ENCODE results near the gene RASA4B.
"Not testable (repeated sequence)": the region's sequence is repeated elsewhere in the genome, so short reads cannot be mapped to it uniquely, and the experiment has no call there.

RASA4B gene

DNA sequence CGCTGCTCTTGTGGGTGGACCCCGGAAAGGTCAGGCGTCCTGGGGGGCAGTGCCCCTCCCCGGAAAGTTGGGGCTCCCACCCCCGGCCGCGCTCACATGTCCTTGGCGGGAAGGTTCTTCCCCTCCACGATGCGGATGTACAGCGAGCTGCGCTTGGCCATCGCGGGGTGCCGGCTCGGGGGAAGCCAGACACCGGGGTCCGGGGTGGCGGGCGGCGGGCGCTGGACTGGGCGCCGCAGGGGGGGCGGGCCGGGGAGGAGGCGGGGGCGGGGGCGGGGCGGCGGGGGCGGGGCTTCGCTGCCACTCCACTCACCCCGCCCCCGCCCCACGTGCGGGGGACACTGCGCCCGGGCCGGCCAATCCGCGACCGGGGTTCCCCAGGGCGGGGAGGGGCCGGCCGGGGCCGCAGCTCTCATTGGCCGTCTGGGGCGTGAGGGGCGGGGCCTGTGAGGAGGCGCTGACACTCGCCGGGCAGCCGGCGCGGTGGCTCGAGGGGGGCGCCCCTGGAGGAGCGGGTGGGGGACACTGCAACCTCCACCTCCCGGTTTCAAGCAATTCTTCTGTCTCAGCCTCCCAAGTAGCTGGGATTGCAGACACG, at the start of gene RASA4B:
TSS of gene RASA4B (minus strand) at position 228 of the 598 bp plus-strand sequence. CDS start at position 161, 67 bp downstream.
- not testable (repeated sequence) for DNase-seq

DNA sequence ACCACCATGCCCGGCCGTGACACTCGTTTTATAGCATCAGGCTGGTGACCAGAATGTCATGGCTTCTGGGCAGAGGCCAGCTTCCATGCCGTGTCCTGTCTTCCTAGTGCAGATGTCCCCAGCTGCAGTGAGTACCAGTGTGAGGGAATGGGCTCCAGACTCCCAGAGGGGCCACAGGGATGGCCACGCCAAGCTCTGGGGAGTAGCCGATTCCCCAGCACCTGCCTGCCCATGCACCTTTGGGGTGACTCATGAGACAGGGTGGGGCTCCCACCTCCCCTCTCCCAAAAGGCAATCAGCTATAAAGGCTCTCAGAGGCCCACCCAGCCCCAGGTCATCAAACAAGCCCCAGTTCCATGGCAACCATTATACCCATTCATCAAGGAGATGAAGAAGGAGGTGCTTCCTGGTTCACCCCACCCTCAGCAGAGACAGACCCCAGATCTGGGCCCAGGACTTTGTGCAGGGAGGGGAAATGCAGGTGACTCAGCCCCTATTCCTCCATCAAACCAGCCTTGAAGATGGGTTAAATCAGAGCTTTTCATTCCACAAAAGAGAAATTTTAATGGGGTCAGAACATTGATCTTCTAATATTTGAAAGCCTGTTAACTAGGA, 33.3 kb upstream of the RASA4B start, which contains the start of gene SPDYE2:
TSS of gene SPDYE2 (plus strand) at position 419 of the 615 bp plus-strand sequence. CDS start 2,030 bp downstream, outside the sequence.
- DNase-seq = not testable (repeated sequence)

DNA sequence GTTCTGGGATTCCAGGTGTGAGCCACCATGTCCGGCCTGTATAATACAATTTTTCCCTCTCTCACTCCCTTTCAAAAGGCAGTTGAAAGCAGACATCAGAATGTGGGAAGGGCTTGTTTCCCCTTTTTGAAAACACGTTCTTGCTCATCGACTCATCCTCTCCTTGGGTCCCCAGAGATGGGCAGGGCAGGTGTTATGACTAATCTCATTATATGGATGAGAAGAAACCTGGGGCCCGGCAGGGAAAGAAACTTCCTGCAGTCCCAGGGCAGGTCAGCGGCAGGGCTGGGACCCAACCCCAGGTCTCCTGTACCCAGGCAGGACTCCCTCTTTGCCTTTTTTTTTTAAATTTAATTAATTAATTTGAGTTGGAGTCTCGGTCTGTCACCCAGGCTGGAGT, 28.8 kb upstream of the RASA4B start:
- not testable (repeated sequence) for DNase-seq

DNA sequence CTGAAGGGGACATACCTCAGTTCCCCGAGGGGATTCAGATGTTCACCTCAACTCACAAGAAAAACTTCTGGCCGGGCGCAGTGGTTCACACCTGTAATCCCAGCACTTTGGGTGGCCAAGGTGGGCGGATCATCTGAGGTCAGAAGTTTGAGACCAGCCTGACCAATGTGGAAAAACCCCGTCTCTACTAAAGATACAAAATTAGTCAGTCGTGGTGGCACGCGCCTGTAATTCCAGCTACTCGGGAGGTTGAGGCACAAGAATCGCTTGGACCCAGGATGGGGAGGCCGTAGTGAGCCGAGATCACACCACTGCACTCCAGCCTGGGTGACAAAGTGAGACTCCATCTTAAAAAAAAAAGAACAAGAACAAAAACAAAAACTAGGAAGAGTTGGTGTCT, 27.7 kb upstream of the RASA4B start:
- DNase-seq = not testable (repeated sequence)

DNA sequence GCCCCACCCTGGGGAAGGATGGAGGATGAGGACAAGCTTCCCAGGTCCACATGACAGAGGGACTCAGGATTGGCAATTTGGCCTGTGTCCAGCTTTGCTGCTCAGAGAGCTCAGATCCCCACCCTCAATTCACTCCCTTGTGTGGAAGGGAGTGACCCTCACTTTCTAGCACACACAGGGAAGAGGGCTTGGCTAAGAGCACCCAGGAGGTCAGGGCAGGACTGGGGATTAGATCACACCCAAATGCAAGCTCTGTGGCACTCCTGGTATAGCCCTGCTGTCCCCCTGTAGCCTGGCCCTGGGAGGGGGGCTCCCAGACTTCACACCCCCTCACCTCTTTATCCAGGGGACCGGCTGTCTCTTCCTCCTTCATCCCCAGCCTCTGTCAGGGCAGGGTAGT, 26.8 kb upstream of the RASA4B start:
- DNase-seq = not testable (repeated sequence)

DNA sequence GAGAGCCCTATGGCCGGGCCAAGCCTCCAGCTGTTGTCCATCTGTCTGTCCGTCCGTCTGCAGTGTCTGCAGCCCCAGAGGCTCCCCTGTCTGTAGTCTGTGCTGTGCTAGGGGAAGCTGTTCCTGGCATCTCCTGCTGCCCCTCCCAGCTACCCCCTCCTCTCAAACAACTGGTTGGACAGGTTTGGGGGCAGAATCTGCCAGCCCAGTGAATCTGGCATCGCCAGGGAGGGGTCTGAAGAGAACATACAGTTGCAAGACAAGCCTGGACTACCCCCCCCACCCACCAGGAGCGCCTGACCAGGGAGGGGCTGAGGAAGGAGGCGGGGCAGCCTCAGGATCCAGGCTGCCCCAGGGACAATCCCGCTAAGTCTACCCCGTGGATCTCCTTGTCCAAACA, 26.0 kb upstream of the RASA4B start, which contains the start of gene UPK3BL2:
TSS of gene UPK3BL2 (minus strand) at position 101 of the 400 bp plus-strand sequence. CDS start at position 41, 60 bp downstream.
- DNase-seq = not testable (repeated sequence)

DNA sequence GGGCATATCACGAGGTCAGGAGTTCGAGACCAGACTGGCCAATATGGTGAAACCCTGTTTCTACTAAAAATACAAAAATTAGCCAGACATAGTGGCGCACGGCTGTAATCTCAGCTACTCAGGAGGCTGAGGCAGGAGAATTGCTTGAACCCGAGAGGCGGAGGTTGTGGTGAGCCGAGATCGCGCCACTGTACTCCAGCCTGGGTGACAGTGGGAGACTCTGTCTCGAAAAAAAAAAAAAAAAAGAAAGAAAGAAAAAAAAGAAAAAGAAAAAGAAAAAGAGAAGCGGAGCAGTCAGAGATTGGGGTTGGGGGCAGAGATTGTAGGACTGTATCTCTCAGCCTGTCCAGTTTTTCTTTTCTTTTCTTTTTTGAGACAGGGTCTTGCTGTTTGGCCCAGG, 25.2 kb upstream of the RASA4B start:
- not testable (repeated sequence) for DNase-seq

DNA sequence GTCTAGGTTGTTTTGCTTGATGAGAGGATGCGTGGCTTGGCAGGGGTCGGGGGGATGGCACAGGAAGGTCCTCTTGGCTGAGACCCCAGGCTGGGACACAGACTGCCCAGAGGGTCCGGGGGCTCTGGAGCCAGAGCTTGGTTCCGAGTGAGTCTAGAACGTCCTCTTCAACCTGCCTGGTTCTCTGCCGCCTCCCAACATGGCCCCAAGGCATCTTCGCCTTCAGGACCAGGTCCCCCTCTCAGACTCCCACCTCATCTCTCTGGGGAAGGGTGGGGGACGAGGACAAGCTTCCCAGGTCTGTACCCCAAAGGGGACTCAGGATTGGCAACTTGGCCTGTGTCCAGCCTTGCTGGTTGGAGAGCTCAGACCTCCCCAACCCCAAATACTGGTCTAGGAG, 24.5 kb upstream of the RASA4B start:
- not testable (repeated sequence) for DNase-seq

DNA sequence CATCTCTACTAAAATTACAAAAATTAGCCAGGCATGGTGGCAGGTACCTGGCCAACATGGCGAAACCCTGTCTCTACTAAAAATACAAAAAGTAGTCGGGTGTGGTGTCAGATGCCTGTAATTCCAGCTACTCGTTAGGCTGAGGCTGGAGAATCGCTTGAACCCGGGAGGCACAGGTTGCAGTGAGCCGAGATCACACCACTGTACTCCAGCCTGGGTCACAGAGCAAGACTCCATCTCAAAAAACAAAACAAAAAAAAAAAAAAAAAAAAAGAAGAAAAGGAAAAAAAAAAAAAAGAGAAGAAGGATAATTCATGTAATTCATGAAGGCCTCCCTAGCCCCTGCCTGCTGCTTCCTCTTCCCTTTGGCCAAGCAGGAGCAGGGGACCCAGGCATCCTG, 23.0 kb upstream of the RASA4B start:
- not testable (repeated sequence) for DNase-seq

DNA sequence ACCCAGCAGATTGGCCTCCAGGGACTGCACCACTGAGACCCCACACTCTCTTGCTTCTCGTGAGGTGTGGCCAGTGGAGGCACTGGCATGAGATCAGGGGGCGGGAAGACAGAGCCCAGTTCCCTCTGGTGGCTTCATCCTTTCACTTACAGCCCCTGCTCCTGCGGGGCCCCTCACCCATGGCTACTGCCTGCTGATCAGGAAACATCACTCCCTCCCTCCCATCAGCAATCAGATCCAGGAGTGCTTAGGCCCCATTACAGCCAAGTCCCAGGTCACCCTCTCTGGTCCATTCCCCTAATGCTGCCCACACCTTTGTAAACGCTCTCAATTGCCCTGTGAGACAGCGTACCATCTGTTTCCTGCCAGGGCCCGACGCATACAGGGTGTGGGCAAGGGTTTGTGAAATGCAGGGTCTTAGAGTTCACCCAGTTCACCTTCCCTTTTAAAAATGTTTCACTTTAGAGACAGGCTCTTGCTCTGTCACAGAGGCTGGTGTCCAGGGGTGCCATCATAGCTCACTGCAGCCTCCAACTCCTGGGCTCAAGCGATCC, 17.6 kb upstream of the RASA4B start:
- DNase-seq = not testable (repeated sequence)

DNA sequence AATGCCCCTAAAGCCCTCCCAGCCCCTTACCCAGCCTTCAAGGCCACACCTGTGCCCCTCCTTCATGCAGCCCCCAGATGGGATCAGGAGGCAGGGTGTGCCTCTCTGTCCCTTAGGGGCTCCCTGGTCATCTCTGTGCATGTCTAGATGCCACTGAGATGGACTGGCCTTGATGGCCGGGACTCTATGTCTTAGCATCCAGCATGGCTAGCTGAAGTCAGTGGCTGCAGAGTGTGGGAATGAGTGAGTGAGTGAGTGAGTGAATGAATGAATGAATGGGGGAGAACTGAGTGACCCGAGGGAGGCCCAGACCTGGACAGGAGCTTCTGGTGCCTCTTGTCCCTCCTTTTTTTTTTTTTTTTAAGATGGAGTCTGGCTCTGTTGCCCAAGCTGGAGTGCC, 14.6 kb upstream of the RASA4B start:
- not testable (repeated sequence) for DNase-seq

DNA sequence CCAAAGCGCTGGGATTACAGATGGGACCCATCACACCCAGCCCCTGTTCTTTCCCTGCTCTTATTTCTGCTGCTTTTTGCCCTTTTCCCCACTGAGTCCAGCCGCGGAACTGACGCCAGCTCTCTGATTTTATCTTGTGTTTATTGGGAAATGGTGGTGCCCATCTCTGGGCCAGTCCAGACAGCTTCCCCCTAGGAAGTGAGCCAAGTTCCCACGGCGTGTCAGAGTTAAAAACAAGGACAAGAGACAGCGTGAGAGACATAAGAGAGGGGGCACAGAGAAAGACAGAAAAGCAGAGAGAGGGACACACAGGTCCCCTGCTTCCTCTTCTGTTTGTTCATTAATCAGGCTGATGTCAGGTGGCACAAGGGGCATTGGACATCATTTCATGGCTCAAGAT, 14.0 kb upstream of the RASA4B start:
- DNase-seq = not testable (repeated sequence)

DNA sequence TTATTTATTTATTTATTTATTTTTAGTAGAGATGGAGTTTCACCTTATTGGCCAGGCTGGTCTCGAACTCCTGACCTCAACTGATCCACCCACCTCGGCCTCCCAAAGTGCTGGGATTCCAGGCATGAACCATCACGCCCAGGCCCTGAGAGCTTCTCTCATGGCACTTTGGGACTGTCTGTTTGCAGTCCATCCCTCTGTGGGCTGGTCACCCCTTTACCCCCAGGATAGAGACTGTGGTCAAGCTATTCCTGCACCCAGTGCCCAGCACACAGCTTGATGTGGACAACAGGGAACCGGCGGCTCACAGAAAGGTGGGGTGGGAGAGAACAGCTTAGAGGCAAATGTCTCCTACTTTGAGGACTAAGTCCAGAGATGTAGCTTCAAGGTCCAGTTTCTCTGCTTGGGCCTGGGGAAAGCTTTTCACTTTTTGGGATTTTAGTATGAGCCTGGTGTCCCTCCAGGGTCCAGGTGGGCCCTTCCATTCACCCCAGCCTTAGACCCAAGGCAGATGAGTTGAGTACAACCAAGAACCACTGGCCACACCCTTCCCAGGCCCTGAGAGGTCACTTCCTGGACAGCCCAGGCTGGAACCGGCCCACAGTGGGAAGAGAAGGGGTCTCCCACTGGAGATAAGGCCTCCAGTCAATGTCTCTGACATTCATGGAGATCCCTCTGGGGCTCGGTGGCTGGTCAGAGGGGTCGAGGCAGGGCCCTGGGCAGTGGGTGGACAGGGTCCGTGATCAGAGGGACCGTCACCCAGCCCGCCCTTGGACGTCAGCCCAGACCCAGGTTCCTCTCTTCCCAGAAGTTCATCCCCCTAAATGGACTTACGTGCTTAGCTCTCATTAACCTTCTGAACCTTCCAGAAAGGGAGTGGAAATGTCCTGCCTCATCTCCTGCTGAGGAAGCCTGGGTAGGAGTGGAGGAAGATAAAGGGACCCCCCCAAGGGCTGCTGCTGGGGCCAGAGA, 10.5 kb upstream of the RASA4B start:
- not testable (repeated sequence) for DNase-seq

DNA sequence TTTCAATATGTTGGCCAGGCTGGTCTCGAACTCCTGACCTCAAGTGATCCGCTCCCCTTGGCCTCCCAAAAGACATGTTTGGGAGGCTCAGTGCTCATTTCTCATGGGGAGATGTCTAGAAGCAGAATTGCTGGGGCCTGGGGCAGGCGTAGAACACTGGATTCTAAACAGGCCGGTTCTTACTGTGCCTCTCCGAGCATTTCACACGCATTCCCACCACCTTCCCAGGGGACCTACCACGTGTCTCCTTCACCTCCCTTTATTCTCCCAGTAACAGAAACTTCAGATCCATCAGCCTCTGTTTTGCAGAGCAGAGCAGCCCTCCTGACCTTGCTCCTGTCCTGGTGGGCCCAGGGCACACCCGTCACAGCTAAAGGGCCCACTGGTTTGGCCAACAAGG, 9.6 kb upstream of the RASA4B start:
- not testable (repeated sequence) for DNase-seq

DNA sequence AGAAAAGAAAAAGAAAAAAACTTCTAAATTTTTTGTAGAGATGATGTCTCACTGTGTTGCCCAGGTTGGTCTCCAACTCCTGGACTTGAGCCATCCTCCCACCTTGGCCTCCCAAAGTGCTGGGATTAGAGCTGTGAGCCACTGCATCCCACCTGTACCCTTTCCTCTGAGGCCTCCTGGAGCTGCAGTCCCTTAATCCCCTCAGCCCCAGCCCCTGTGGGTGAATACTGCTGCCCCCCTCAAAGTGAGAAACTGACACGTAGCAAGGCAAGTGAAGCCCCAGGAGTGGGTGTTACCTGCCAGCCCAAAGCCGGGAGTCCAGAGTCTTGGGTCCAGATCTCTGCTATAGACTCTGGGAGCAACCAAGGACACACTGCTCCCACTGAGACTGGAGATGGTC, 7.2 kb upstream of the RASA4B start:
- DNase-seq = not testable (repeated sequence)

DNA sequence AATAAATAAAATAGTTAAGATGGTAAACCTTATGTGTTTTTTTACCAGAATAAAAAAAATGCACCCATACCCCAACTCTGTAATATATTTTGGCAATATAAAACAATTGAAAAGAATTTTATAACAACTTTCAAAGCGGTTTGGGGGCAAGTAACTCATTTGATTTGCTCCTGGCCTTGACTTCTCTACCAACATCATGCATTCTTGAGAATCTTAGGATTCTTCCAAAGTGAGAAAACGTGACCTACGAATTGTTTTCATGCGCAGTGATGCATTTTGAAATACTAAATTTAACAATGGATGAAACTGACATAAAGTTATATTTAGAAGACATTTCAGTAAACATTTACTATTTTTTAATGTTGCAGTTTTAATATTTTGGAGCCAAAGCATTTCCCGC, 3.2 kb upstream of the RASA4B start:
- DNase-seq = not testable (repeated sequence)

DNA sequence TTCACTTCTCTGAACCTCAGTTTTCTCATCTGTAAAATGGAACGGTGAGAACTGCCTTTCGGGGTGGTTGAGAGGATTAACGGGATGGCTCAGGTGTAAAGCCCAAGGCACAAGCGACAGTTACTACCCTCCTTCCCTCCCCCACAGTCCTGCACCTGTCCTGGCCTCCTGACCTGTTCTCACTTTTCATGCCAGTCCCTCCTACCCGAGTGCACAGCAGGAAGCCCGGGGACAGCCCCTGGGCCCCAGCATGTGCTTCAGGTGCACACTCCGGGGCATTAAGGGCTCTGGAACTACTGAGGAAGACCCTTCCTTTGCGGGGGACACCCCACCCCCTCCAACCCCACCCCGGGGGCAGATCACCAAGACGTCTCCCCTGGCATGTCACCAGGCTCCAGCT, 626 bp downstream of the RASA4B start:
- not testable (repeated sequence) for DNase-seq

DNA sequence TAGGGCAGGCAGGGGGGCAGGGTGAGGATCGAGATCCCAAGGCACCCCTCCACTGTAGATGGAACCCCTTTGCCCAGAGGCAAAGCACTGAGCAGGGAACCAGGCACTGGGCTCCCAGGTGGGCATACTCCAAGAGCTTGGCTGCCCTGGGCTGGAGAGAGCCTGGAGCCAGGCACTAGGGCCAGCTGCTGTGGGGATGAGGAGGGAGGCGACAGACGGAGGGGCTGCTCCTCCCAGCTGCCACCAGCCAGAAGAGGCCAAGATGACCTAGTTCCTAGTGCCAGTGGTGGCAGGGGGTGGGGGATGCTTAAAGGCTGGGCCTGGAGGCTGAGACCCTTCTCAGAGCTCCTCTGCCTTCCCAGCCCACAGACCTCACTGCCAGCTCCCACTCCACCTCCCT, 1.7 kb downstream of the RASA4B start:
- not testable (repeated sequence) for DNase-seq

DNA sequence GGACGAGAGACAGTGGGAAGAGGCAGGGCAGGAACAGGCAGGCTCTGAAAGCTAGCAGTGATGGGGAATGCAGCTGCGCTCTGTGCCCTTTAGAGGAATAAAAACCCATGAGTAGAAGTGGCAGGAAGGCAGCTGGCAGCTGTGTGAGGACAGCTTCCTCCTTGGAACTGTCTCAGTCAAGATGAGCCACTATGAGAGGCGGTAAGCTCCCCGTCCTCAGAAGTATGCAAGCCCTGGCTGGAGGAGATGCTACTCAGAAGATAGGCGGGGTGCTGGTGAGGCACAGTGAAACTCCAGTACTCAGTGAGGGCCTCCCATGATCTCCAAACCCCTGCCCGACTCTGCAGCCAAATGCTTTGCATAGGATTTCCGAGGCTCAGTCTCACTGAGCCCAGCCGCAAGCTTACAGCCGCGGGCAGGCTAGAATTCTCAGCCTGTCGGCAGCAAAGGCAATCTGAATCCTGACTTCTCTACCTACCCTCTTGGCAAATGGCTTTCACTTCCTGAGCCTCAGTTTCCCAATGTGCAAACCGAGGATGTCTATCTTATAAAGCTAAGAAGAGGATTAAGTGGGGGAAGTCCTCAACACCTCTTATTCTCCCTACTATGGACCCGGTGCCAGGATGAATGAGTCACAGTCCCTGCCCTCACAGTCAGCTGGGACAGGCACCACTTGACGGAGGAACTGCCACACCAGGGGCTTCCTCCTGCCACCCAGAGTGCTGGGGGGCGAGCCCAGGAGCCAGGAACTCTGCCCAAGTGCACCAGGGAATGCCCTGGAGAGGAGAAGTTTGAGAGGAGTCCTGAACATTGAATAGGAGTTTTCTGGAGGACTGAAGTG, 2.5 kb downstream of the RASA4B start:
- not testable (repeated sequence) for DNase-seq

DNA sequence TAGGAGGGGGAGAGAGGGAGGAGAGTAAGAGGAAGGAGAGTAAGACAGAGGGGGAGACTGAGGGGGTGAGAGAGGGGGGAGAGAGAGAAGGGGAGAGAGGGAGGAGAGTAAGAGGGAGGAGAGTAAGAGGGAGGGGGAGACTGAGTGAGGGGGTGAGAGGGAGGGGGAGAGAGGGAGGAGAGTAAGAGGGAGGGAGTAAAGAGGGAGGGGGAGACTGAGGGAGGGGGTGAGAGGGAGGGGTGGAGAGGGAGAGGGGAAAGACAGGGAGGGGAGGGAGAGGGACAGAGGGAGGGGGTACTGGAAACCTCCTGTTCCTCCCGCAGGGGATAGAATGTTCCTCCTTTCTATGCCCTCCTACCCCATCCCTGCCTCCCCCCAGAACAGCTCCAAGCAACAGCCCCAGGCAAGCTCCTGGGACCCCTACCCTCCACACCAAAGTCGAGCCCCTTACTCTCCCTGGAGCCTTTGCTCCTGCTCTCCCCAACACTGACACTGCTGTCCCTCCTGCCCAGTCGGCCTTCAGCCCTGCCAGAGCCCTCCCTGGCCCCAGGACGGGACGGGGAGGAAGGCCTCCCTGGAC, 4.8 kb downstream of the RASA4B start:
- not testable (repeated sequence) for DNase-seq

DNA sequence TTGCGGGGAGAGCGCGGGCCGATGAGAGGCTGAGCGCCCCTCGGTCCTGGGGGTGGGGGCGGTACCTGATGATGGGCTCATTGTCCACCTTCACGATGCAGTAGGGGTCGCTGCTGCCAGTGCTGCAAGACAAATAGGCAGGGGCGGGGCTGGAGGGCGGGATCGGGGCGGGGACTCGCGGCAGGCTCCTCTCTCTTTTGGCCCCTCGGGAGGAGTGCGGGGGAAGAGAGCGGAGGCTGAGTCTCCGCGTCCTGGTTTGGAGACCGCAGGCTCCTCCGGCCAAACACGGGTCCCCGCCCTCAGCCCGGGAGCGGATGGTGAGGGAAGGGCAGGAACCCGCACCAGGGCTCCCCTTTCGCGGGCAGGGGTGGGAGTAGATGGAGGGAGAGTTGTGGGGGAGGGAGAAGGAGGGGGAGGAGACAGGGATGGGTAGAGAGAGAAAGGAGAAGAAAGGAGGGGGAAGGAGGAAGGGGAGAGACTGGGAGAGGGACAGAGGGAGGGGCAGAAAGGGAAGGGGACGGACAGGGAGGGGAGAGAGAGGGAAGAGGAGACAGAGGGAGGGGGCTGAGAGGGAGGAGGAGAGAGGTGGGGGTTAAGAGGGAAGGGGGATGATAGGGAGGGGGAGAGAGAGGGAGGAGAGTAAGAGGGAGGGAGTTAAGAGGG, 5.6 kb downstream of the RASA4B start:
- not testable (repeated sequence) for DNase-seq
